ENCODE results near the gene SLC12A4.
"Not testable (repeated sequence)": the region's sequence is repeated elsewhere in the genome, so short reads cannot be mapped to it uniquely, and the experiment has no call there.

SLC12A4 gene

DNA sequence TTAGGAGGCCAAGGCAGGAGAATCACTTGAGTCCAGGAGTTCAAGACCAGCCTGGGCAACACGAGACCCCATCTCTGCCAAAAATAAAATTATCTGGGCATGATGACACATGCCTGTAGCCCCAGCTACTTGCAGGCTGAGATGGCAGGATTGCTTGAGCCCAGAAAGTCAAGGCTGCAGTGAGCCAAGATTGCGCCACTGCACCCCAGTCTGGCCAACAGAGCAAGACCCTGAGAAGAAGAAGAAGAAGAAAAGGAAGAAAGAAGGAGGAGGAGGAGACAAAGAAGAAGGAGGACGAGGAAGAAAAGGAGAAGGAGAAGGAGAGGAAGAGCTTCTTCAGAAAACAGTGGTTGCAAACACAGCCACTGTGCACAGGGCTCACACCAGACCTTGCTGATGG lies 20.2 kb upstream of the SLC12A4 start:
- in situ Hi-C loops (cut with MboI; ENCODE audit: low sequenced_read_pairs): no loop called here

DNA sequence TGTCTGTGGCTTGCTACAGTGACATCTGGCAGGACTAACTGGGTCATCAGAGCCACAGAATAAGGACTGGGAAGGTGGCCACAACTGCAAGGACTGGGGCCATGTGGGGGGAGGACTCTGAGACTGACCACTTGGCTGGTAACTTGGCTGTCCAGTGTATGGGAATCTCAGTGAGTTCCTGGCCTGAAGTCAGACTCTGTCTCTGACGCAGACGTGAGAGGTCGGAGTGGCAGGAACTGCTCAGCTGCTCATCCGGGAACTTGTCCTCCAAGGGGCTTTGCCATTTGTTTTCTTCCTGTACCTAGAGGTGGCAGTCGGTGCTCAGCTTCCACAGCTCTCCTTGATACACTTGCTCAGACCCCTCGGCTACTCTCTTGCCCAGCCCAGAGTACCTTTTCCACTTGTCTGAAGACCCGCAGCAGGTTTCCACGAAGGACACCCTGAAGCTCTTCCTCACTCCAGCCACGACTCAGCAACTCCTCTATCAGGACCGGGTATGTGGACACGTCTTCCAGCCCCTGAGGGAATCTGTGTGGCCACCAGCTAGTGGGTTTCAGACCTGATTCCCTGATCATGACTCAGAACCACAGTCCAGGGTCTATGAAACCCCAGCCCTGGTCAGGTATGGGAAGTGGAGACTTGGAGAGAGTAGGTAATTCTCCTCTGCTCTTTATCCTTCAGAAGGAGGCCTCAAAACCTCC lies 19.2 kb upstream of the SLC12A4 start:
- in situ Hi-C loops (cut with MboI; ENCODE audit: low sequenced_read_pairs): no loop called here

DNA sequence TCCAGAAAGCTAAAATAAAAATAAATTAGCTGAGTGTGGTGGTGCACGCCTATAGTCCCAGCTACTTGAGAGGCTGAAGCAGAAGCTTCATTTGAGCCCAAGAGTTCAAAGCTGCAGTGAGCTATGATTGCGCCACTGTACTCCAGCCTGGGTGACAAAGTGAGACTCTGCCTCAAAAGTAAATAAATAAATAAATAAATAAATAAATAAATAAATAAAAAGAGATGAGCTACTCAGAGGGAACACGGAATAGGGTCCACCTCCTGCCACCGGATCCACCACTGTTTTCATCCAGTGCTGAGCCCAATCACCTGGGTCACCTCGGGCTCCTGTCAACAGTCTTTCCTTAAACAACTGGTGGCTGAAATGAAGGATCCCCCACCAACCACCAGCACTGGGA lies 18.5 kb upstream of the SLC12A4 start:
- in situ Hi-C loops (cut with MboI; ENCODE audit: low sequenced_read_pairs): no loop called here

GRCh38 chr16:67982011-67982696 lies 13.7 kb upstream of the SLC12A4 start:
- in situ Hi-C loops (cut with MboI; ENCODE audit: low sequenced_read_pairs): no loop called here

- in situ Hi-C loops (cut with MboI; ENCODE audit: low sequenced_read_pairs): no loop called here
Measured at GRCh38 chr16:67979955-67980678, 11.7 kb upstream of the SLC12A4 start, which contains the start of gene DPEP3. TSS of gene DPEP3 (minus strand) at chr16:67980499. CDS start at chr16:67980380, 119 bp downstream.

GRCh38 chr16:67977469-67978227 lies 9.2 kb upstream of the SLC12A4 start:
- in situ Hi-C loops (cut with MboI; ENCODE audit: low sequenced_read_pairs): no loop called here

DNA sequence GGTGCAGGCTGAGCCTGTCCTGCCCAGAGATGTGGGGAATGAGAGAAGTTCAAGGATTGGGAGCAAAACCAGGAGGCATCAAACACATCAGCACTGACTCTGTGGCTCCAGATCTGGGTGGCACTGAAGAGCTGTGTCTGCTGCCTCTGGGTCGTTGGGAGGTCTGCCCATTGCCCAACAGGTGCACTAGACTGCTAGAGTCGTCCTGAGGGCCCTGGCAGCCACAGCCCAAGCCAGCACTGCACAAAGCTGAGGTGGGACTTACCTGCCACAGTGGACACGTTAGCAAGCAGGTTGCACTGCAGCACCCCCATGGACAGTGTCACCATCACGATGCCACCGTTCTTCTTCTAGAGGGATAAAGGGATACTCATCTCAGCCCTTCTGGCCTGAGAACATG lies 8.6 kb upstream of the SLC12A4 start:
- in situ Hi-C loops (cut with MboI; ENCODE audit: low sequenced_read_pairs): no loop called here

GRCh38 chr16:67976205-67976604 lies 7.8 kb upstream of the SLC12A4 start:
- in situ Hi-C loops (cut with MboI; ENCODE audit: low sequenced_read_pairs): no loop called here

GRCh38 chr16:67975321-67976105 lies 7.1 kb upstream of the SLC12A4 start:
- in situ Hi-C loops (cut with MboI; ENCODE audit: low sequenced_read_pairs): no loop called here

- in situ Hi-C loops (cut with MboI; ENCODE audit: low sequenced_read_pairs): not testable (repeated sequence)
Measured at GRCh38 chr16:67972285-67972684, 3.8 kb upstream of the SLC12A4 start.

- in situ Hi-C loops (cut with MboI; ENCODE audit: low sequenced_read_pairs): no loop called here
Measured at GRCh38 chr16:67971111-67971510, 2.7 kb upstream of the SLC12A4 start.

- in situ Hi-C loops (cut with MboI; ENCODE audit: low sequenced_read_pairs): no loop called here
Measured at GRCh38 chr16:67969254-67970039, 1.0 kb upstream of the SLC12A4 start.

- in situ Hi-C loops (cut with MboI; ENCODE audit: low sequenced_read_pairs): no loop called here
Measured at GRCh38 chr16:67967958-67968399, 458 bp downstream of the SLC12A4 start.

DNA sequence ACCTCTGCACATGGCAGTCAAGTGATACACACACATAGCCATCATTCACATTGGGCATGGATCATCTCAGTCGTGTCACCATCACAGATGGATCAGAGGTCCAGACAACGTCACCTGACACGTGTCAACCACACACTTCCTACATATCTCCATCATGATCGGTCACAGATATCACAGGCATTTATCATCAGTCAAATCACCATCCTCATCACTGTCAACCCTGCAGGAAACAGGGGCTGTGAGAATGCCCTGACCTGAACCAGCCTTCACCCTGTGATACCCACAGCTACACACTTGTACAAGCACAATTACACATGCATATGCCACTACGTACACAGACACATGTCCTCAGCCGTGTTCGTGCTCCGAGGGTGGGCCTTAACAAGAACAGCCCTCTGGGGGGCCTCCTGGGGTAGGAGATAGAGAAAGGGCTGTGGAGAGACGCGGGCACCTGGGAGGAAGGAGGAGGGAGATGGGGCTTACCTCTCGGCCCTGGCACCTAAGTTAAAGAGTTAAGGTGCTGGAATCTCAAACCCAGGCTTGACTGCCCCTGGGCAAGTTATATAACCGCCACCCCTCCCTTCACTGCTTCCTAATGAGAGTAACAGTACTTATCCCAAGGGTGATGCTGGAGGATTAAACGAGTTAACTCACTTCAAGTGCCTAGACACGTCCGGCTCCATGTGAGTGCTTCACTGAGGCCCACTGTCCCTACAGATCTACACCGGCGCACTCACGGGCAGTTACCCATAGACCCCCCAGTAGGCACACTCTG lies 1.1 kb downstream of the SLC12A4 start:
- in situ Hi-C loops (cut with MboI; ENCODE audit: low sequenced_read_pairs): no loop called here

- in situ Hi-C loops (cut with MboI; ENCODE audit: low sequenced_read_pairs): no loop called here
Measured at GRCh38 chr16:67966549-67967182, 1.8 kb downstream of the SLC12A4 start.

GRCh38 chr16:67965668-67966548 lies 2.5 kb downstream of the SLC12A4 start:
- in situ Hi-C loops (cut with MboI; ENCODE audit: low sequenced_read_pairs): no loop called here

DNA sequence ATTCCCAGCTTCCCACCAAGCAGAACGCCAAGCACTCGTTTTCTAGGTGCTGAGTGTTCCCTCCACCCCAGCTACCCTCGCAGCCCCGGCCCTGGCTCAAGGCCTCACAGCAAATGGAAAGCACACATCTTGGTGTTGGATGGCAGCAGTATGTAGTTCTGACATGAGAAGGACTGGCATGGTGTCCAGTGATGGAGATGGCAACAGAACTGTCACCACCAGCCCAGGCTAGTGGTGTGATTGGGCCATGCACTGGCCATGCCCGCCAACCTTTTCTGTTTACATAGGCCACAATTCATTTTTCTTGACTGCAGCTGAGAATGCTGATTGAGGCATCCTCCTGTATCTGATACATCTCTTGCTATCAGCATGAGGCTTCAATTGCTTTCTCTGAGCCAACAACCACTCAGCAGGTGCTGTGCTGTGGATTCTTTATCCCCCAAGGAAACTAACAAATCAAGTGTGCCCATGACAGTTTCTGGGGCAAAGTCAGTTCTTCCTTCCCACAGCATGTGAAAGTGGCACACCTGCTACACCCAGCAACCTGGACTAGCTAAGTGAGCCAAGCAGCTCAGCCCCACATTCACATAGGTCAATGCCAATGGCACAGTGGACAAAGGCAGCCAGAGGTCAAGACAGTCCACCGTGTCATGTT lies 3.8 kb downstream of the SLC12A4 start:
- in situ Hi-C loops (cut with MboI; ENCODE audit: low sequenced_read_pairs): no loop called here
